ENCODE measurements around the gene SH2D3C. TPM values are rescaled to one million over a fixed set of nuclear protein-coding genes. Genes with fewer than 3 reads are reported as not detected.

SH2D3C gene
- total and polyA plus RNA-seq, 2 of the 8 experiments (the other 6 are each of a cell fraction or from before 2014, with no cell fraction given), result 6.4 to 8.1 TPM

GRCh38 chr9:127785933-127786772 is 7.7 kb upstream of the SH2D3C start, which contains the start of gene CDK9:
CDK9 (plus strand) TSS chr9:127786034; CDS start chr9:127786149, 115 bp downstream.
- FAIRE-seq, result no peak
- WGBS, 2 experiments (ENCODE audit: extremely low coverage in 1 of 2, insufficient coverage in 1 of 2, insufficient read length in 1 of 2, insufficient replicate concordance in 2 of 2, low coverage in 1 of 2, low lambda C conversion rate in 2 of 2, missing lambda C conversion rate in 1 of 2), result 2% methylated on average over 45 of the region's 75 CpGs; no CpG with 5 or more reads in 1 of the 2 experiments
- TF ChIP-seq ZNF274 (IDR thresholded peaks at IDR 0.05; ENCODE audit: borderline replicate concordance, extremely low read depth, low read length) (no peak), CREB1 (IDR thresholded peaks at IDR 0.05) (no peak; the same call in 1 of the 2 replicates), SUZ12 (IDR thresholded peaks at IDR 0.05; ENCODE audit: low read length) (no peak), SIX5 (IDR thresholded peaks at IDR 0.05; ENCODE audit: low read depth, low read length) (peak; percentile 47; the same call in 1 of the 2 replicates), TAF7 (optimal IDR thresholded peaks at IDR 0.05; ENCODE audit: borderline replicate concordance, low read depth, low read length) (no peak), BRCA1 (IDR thresholded peaks at IDR 0.05; ENCODE audit: low read depth, low read length) (no peak), EP300 (IDR thresholded peaks at IDR 0.05; ENCODE audit: borderline replicate concordance in 1 of 2, low read depth in 2 of 2, low read length in 2 of 2) (no peak), BCL11A (IDR thresholded peaks at IDR 0.05; ENCODE audit: low read depth in 2 of 2, low read length in 2 of 2) (no peak), TEAD4 (IDR thresholded peaks at IDR 0.05; ENCODE audit: low read depth, low read length) (0 out of 2 replicates have a peak, but pooled peaks have one; percentile 6), RNF2 (IDR thresholded peaks at IDR 0.05; ENCODE audit: borderline replicate concordance, low read depth, low read length, missing control alignments, poor library complexity, severe bottlenecking) (no peak), KDM4A (IDR thresholded peaks at IDR 0.05; ENCODE audit: low read depth, low read length, severe bottlenecking) (no peak)

More at GRCh38 chr9:127785933-127786772, 7.7 kb upstream of the SH2D3C start, which contains the start of gene CDK9:
- H2BK120ac ChIP-seq (replicated peaks; ENCODE audit: low read depth, low read length), result no peak within 1 kb of the TSS
- H2AFZ ChIP-seq (ENCODE audit: low read length), result no peak within 1 kb of the TSS
- H3K9me3 ChIP-seq (ENCODE audit: insufficient read depth in 2 of 2, low read depth in 1 of 2, low read length in 1 of 2), result no peaks in the 10 kb centered on the region
- H2BK20ac ChIP-seq (ENCODE audit: low read length), result no peak within 1 kb of the TSS
- peak within 1 kb of the TSS; percentile 60 for H2BK5ac ChIP-seq (ENCODE audit: low read depth, low read length)
- H3K4me2 ChIP-seq (ENCODE audit: insufficient read depth in 1 of 2, low read depth in 2 of 2, low read length in 2 of 2), result peak within 1 kb of the TSS; percentile 46 to 66
- H3K23ac ChIP-seq (ENCODE audit: insufficient read length), result no peak within 1 kb of the TSS
- ChIA-PET CTCF (ENCODE audit: partially characterized antibody) (interaction anchor here (0.9 to 16.2 kb wide), 13 partner anchors 10 to 83 kb away, joined by 3 to 227 read pairs (median 5); partner anchors contain the start of genes FPGS and TOR2A), POLR2A (ENCODE audit: partially characterized antibody) (interaction anchor here (0.6 to 10.2 kb wide), 19 partner anchors 8 to 370 kb away, joined by 3 to 140 read pairs (median 4); partner anchors contain the start of gene FPGS)
- peaks cover 3 to 37% of the 10 kb centered on the region in 2 experiments; a peak in 2 of 4 replicates for H3K79me2 ChIP-seq (ENCODE audit: control insufficient read depth in 1 of 2, insufficient read depth in 2 of 2, low read length in 2 of 2)
- H4K91ac ChIP-seq (replicated peaks; ENCODE audit: insufficient read length, low read length), result no peak within 1 kb of the TSS
- H4K8ac ChIP-seq (ENCODE audit: extremely low read depth, insufficient read depth, low read length), result peak within 1 kb of the TSS; percentile 96
- no peak within 1 kb of the TSS for H2AK5ac ChIP-seq (ENCODE audit: low read depth, low read length)
- peak within 1 kb of the TSS; percentile 72 to 84 (median 78); a peak in 6 of 7 replicates for H3K9ac ChIP-seq (replicated peaks in 1 of 4; ENCODE audit: extremely low read depth in 1 of 4, low read depth in 3 of 4, low read length in 3 of 4)
- H3K4me1 ChIP-seq (replicated peaks in 1 of 4; ENCODE audit: control insufficient read depth in 3 of 4, insufficient read depth in 4 of 4, low read length in 3 of 4), result peaks cover 0 to 4% (median 2%) of the 10 kb centered on the region in 4 experiments; a peak in 3 of 7 replicates
- peak within 1 kb of the TSS; percentile 84 for H4K5ac ChIP-seq (ENCODE audit: insufficient read length, low read depth, low read length)
- DNase-seq (ENCODE audit: low read depth in 1 of 2, low spot score in 2 of 2), result peak in 1 of 2 experiments; percentile 93
- H3K27ac ChIP-seq (ENCODE audit: low read depth, low read length), result peak within 1 kb of the TSS; percentile 76; the same call in 1 of the 2 replicates
- H3K23me2 ChIP-seq (ENCODE audit: low read depth, low read length), result no peaks in the 10 kb centered on the region
- H2BK12ac ChIP-seq (ENCODE audit: low read depth, low read length), result no peak within 1 kb of the TSS
- H3K4ac ChIP-seq (replicated peaks; ENCODE audit: insufficient read length, low read depth, low read length), result no peak within 1 kb of the TSS
- H2BK15ac ChIP-seq (ENCODE audit: low read length), result no peak within 1 kb of the TSS
- peak within 1 kb of the TSS; percentile 70 for H3K56ac ChIP-seq (replicated peaks; ENCODE audit: insufficient read length, low read depth, low read length)
- H3K4me3 ChIP-seq (ENCODE audit: extremely low read depth in 1 of 4, insufficient read depth in 2 of 4, low read depth in 3 of 4, low read length in 4 of 4), result peak within 1 kb of the TSS; percentile 71 to 100 (median 92)
- no peak within 1 kb of the TSS for H3K14ac ChIP-seq (ENCODE audit: insufficient read length)
- peaks cover 23 to 27% of the 10 kb centered on the region in 2 experiments for H4K20me1 ChIP-seq (replicated peaks in 1 of 2; ENCODE audit: control insufficient read depth in 1 of 2, insufficient read depth in 2 of 2, low read length in 2 of 2)
- H3K36me3 ChIP-seq (ENCODE audit: control insufficient read depth in 2 of 4, insufficient read depth in 4 of 4, low read length in 3 of 4), result peaks cover 29 to 40% (median 39%) of the 10 kb centered on the region in 4 experiments
- peak within 1 kb of the TSS; percentile 90 for H3K18ac ChIP-seq (ENCODE audit: extremely low read depth, low read length)
- H3K79me1 ChIP-seq (ENCODE audit: low read depth, low read length), result peaks cover 10% of the 10 kb centered on the region
- H3K27me3 ChIP-seq (replicated peaks in 1 of 4; ENCODE audit: control insufficient read depth in 3 of 4, extremely low read depth in 1 of 4, insufficient read depth in 3 of 4, low read length in 3 of 4), result no peaks in the 10 kb centered on the region
